HG03039 (cell line): ENCODE results near the gene GRWD1.

ENCODE experiments used
- ATAC-seq: cut with Tn5 transposase; IDR thresholded peaks from one replicate; pipeline ENCODE4 v1.9.1; 2021; ENCODE audit warnings: mild to moderate bottlenecking, moderate library complexity; ENCODE audit not compliant: unreplicated experiment

The GRWD1 gene

GRCh38 chr19:48455908-48456562 is 10.3 kb downstream of the GRWD1 start:
- no peak for ATAC-seq

GRCh38 chr19:48456864-48457263 is 11.1 kb downstream of the GRWD1 start:
- ATAC-seq = no peak

GRCh38 chr19:48458016-48458415 is 12.2 kb downstream of the GRWD1 start:
- ATAC-seq = no peak

GRCh38 chr19:48461651-48461981 is 15.8 kb downstream of the GRWD1 start:
- no peak for ATAC-seq

- ATAC-seq = no peak
Measured at GRCh38 chr19:48461982-48462655, 16.3 kb downstream of the GRWD1 start.

GRCh38 chr19:48465215-48465614 is 19.4 kb downstream of the GRWD1 start:
- no peak for ATAC-seq

- ATAC-seq = no peak
Measured at GRCh38 chr19:48466561-48467325, 21.0 kb downstream of the GRWD1 start.

- peak; percentile 89 for ATAC-seq
Measured at GRCh38 chr19:48468772-48469288, 23.0 kb downstream of the GRWD1 start.

- peak; percentile 26 for ATAC-seq
Measured at GRCh38 chr19:48469289-48469881, 23.6 kb downstream of the GRWD1 start, which contains the start of gene CYTH2. TSS of gene CYTH2 (plus strand) at chr19:48469369. CDS start at chr19:48469508, 139 bp downstream.

- ATAC-seq = no peak
Measured at GRCh38 chr19:48469934-48470680, 24.3 kb downstream of the GRWD1 start.

GRCh38 chr19:48470856-48471255 is 25.1 kb downstream of the GRWD1 start:
- no peak for ATAC-seq

- no peak for ATAC-seq
Measured at GRCh38 chr19:48471836-48472235, 26.1 kb downstream of the GRWD1 start.

- no peak for ATAC-seq
Measured at GRCh38 chr19:48473161-48473966, 27.6 kb downstream of the GRWD1 start.

- no peak for ATAC-seq
Measured at GRCh38 chr19:48474084-48474592, 28.4 kb downstream of the GRWD1 start.

- no peak for ATAC-seq
Measured at GRCh38 chr19:48475369-48476068, 29.7 kb downstream of the GRWD1 start.

- ATAC-seq = no peak
Measured at GRCh38 chr19:48476176-48476575, 30.4 kb downstream of the GRWD1 start.

GRCh38 chr19:48477067-48477685 is 31.4 kb downstream of the GRWD1 start:
- no peak for ATAC-seq

GRCh38 chr19:48477698-48478338 is 32.0 kb downstream of the GRWD1 start:
- ATAC-seq = no peak
